GM21723 (cell line): ENCODE results near the gene KRTAP19-1.
"Not testable (repeated sequence)": the region's sequence is repeated elsewhere in the genome, so short reads cannot be mapped to it uniquely, and the experiment has no call there.

Experiments used
- ATAC-seq: cut with Tn5 transposase; IDR thresholded peaks from one replicate; pipeline ENCODE4 v1.9.1; 2021; ENCODE audit warnings: mild to moderate bottlenecking, moderate library complexity; ENCODE audit not compliant: unreplicated experiment

The KRTAP19-1 gene

DNA sequence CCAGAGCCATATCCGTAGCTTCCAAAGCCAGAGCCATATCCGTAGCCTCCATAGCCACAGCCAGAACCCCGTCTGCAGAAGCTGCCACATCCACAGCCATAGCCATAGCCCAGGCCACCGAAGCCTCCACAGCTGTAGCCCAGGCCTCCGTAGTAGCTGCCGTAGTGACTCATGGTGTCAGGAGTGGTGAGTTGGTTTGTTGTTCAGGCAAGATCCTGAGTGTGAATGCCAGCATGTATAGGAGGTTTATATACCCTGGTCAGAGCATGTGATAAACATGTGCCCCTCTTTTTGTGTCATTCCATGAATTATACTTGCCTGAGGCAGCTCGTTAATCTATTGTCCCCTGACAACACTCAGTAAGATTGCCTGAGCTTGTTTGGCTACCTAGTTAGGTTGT, at the start of gene KRTAP19-1:
TSS of gene KRTAP19-1 (minus strand) at position 223 of the 400 bp plus-strand sequence. CDS start at position 173, 50 bp downstream.
- no peak for ATAC-seq

GRCh38 chr21:30518876-30519275, 38.7 kb upstream of the KRTAP19-1 start:
- ATAC-seq, result no peak

DNA sequence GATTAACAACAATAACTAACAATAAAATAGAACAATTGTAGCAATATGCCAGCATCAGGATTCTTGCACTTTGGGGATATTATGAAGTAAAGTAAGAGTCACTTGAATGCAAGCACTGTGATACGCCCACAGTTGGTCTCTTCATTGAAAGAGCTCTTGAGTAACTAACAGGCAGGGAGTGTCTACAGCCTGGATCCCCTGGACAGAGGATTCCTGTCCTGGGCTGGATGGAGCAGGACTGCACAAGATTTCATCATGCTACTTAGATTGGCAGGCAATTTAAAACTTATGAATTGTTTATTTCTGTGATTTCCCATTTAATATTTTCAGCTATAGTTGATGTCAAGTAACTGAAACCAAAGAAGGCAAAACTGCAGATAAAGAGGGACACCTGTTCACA, 35.5 kb upstream of the KRTAP19-1 start:
- ATAC-seq, result no peak

DNA sequence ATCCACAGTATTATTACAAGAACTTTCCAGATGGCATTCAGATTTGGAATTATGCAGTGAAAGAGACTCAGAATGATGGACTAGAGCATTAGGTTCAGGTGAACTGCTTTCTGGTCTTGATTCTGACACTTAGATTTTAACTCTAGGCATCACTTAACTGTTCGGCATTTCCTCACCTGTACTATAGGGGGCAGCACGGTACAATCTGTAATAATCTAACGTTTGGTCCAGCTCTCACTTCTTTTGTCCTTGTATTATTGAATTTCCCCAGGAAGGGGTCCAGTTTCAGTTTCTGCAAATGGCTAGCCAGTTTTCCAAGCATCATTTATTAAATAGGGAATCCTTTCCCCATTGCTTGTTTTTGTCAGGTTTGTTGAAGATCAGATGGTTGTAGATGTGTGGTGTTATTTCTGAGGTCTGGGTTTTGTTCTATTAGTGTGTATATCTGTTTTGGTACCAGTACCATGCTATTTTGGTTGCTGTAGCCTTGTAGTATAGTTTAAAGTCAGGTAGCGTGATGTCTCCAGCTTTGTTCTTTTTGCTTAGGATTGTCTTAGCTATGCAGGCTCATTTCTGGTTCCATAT, 25.5 kb upstream of the KRTAP19-1 start:
- ATAC-seq, result not testable (repeated sequence)

DNA sequence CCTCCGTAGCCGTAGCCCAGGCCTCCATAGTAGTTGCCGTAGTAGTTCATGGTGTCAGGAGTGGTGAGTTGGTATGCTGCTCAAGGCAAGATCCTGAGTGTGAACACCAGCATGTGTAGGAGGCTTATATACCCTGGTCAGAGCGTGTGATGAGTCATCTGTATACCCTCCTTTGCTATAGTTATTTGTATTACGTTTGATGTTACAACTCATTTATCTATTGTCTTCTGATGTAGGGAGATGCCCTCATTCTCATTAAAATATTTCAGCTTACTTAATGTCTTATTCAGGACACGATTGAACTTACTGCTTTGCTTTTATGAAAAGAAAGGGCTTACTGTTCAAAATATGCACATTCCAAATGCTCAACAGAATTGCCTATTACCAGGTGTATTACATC, 21.9 kb upstream of the KRTAP19-1 start, which contains the start of gene KRTAP19-5:
TSS of gene KRTAP19-5 (minus strand) at position 101 of the 400 bp plus-strand sequence. CDS start at position 50, 51 bp downstream.
- ATAC-seq, result no peak

DNA sequence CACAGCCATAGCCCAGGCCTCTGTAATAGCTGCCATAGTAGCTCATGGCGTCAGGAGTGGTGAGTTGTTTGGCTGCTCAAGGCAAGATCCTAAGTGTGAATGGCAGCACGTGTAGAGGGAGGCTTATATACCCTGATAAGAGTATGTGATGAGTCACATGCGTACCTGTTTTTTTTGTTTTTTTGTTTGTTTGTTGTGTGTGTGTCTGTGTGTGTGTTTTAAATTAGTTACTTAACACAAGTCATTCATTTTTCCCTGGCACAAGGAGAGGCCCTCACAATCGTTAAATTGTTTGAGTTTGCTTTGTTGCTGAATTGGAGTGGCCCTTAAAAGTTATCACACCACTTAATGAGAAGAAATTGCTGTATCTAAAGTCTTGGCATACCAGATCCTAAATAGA, 16.9 kb upstream of the KRTAP19-1 start, which contains the start of gene KRTAP19-4:
TSS of gene KRTAP19-4 (minus strand) at position 101 of the 400 bp plus-strand sequence. CDS start at position 46, 55 bp downstream.
- ATAC-seq, result no peak

- ATAC-seq, result no peak
Observed at GRCh38 chr21:30491963-30492428, 11.8 kb upstream of the KRTAP19-1 start, which contains the start of gene KRTAP19-3. KRTAP19-3 (minus strand) TSS chr21:30492013; CDS start chr21:30491957, 56 bp downstream.

- ATAC-seq, result no peak
Observed at GRCh38 chr21:30487336-30487735, 7.2 kb upstream of the KRTAP19-1 start, which contains the start of gene KRTAP19-2. KRTAP19-2 (minus strand) TSS chr21:30487436; CDS start chr21:30487348, 88 bp downstream.

GRCh38 chr21:30486180-30486579, 6.0 kb upstream of the KRTAP19-1 start:
- no peak for ATAC-seq

GRCh38 chr21:30482130-30482529, 2.0 kb upstream of the KRTAP19-1 start:
- ATAC-seq, result no peak

GRCh38 chr21:30479259-30479658, 908 bp downstream of the KRTAP19-1 start:
- ATAC-seq, result no peak

GRCh38 chr21:30478004-30478403, 2.2 kb downstream of the KRTAP19-1 start:
- ATAC-seq, result no peak

DNA sequence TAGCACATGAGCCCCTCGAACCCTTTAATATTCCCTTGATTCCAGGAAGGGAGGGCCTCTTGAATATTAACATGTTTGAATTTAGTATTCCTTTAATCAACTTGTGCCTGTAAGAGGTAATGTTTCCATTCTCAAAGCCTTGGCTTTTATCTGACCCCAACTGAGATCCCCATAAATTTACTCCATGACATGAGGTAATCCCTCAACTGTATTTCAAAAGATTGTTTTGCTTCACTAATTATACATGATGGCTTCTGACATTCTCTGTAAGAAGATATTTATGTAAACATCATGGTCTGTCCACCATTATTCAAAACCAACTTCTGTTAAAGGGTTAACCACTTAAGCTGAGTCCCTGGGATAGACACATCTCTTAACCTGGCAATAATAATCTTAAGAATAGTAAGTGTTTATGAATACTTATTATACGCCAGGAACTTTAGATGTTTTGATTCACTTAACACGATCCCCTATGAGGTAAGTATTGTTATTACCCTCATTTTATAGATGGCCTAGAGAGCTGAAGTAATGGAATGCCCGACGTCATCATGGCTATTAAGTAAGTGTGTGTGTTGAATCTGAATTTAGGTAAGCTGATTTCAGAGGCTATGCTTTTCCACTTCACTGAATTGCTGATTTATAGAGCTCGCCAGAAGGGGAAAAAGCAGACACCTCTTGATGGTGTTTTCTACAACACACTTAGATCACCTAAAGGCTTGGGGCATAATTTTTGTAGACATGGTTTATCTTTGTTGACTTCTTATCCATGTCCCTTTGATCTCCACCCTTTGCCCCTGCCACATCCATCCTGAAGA, 11.1 kb downstream of the KRTAP19-1 start:
- no peak for ATAC-seq

- no peak for ATAC-seq
Observed at GRCh38 chr21:30463713-30464112, 16.5 kb downstream of the KRTAP19-1 start.

- ATAC-seq, result no peak
Observed at GRCh38 chr21:30448514-30448913, 31.7 kb downstream of the KRTAP19-1 start.

DNA sequence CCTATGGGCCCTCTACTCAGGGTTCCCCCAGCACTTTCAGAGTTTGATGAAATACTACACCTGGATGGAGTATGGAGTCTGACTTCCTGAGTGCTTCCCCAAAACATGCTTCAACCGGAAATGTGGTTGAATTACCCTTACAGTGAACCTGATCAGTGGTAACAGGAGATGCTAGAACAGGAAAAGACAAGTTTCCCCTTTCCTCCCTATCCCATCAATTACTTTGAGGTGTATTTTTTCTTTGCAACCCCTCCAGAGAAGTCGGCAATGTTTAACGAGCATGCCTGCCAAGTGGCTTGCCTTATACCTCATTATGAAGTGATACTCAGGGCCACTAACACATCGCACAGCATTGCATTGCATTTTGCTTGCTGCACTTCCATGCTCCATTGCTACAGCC, 33.1 kb downstream of the KRTAP19-1 start:
- ATAC-seq, result no peak

DNA sequence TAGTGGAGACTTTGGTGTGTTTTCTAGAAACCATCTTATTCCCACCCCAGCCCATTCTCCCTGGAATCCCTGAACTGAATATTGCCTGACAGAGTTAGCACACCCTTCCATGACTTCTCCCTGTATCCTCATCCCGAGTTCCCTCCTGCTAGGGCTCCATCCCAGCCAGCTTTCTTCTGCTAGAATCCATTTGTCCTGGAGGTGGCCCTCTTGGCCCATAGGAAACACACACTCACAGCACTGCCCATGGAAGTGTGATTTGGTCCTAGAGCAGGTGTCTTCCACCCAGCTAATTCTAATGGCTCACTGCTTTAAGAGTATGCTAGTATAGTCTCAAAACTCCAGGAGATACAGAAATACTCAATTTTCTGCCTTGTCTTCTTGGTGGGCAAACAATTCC, 36.0 kb downstream of the KRTAP19-1 start:
- no peak for ATAC-seq

DNA sequence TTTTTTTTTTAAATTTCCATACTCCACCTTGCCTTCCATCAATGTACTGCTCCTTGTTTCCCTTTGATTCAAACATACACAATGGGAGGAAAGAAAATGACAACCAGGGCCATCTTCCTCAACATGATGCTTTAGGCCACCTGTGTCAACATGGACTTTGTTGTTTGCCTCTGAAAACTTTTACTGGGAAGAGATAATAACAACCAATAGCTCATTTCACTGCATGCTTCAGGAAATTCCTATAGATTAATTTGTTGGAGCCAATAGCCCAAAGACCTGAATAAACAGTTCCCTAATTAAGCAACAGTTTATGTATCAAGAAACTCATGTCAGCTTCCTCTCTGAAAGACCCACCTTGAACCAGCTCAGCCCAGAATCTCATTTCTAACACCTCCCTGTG, 36.9 kb downstream of the KRTAP19-1 start:
- ATAC-seq, result no peak

GRCh38 chr21:30439975-30440374, 40.2 kb downstream of the KRTAP19-1 start, which contains the start of gene KRTAP15-1:
KRTAP15-1 (plus strand) TSS chr21:30440275; CDS start chr21:30440328, 53 bp downstream.
- no peak for ATAC-seq

GRCh38 chr21:30437010-30437565, 43.1 kb downstream of the KRTAP19-1 start:
- ATAC-seq, result no peak

DNA sequence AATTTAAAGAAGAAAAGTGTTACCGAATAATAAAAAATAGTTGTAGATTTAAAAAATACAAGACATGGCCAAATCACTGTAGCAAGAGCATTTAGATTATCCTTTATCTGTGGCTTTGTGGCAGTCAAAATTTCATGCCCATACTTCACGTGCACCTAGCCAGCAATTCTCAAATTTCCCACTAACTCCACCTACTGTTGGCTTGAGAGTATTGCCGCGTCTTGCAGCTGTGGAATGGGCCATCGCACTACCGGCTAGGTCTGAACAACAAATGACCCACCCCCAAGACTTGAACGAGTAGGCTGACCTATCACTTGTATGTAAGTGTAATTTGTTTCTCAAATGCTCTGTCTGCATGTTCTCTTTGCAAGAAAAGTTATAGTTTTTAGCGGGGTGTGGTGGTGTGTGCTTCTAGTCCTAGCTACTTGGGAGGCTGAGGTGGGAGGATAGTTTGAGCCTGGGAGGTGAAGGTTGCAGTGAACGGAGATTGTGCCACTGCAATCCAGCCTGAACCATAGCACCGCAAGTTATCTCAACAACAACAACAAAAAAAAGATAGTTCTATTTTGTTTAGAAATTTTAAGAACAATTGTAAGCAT, 46.0 kb downstream of the KRTAP19-1 start:
- ATAC-seq, result no peak
